Activated CD8-positive, alpha-beta memory T cell treated with anti-CD3 and anti-CD28 coated beads, Interleukin-2, amount 50 U/mL, for 24 hours (primary cell): ENCODE data around the gene KCNG4.
"Not testable (repeated sequence)": the region's sequence is repeated elsewhere in the genome, so short reads cannot be mapped to it uniquely, and the experiment has no call there.

Source experiments
- DNase-seq: peaks from one replicate; pipeline ENCODE4 v3.0.0-alpha.2; 2020; ENCODE audit errors: extremely low read depth

KCNG4 gene

DNA sequence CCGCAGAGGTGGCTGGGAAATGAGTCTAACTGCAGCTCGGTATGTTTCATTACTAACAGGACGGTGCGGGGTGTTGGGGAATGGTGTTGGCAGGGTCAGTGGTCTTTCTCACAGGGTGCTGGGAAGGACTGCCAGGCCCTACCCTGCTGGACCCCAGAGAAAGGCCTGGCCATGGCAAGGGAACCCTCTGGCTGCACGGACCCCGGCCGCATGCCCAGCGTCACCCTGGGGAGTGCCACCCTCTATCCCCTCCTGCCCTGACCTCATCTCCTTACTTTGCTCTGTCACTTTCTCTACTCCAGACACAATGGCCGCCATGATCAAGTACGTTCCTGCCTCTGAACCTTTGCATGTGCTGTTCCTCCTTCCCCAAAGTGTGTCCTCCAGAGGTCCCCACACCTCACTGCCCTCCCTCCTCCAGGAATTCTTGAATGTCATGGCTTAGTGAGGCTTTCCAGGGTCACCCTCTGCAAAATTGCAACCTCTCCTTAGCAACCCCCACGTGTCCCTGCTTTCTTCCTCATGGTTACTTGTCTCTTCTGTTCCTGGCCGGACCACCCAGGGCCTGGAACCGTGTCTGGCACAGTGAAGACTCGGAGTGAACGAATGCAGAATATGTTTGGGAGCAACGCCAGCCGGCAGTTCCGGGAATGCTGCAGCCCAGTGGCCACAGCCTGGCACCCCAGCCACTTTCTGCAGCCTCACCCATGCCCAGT, 33.7 kb downstream of the KCNG4 start:
- DNase-seq, result no peak

DNA sequence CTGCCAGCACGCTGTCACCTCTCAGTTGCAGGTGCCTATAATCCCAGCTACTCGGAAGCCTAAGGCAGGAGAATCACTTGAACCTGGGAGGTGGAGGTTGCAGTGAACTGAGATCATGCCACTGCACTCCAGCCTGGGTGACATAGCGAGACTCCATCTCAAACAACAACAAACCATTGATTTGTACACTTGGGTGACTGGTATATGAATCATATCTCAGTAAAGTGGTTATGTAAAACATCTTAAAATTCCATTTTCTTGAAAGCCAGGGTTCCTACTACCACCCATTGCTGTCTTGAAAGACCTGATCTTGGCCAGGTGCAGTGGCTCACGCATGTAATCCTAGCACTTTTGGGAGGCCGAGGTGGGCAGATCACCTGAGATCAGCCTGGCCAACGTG, 34.7 kb downstream of the KCNG4 start:
- not testable (repeated sequence) for DNase-seq

DNA sequence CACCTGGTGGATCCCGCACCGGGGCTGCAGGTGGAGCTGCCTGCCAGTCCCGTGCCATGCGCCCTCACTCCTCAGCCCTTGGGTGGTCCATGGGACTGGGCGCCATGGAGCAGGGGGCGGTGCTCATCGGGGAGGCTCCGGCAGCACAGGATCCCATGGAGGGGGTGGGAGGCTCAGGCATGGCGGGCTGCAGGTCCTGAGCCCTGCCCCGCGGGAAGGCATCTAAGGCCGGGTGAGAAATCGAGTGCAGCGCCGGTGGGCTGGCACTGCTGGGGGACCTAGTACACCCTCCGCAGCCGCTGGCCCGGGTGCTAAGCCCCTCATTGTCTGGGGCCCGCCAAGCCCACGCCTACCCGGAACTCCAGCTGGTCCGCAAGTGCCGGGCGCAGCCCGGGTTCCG, 35.3 kb downstream of the KCNG4 start:
- not testable (repeated sequence) for DNase-seq

DNA sequence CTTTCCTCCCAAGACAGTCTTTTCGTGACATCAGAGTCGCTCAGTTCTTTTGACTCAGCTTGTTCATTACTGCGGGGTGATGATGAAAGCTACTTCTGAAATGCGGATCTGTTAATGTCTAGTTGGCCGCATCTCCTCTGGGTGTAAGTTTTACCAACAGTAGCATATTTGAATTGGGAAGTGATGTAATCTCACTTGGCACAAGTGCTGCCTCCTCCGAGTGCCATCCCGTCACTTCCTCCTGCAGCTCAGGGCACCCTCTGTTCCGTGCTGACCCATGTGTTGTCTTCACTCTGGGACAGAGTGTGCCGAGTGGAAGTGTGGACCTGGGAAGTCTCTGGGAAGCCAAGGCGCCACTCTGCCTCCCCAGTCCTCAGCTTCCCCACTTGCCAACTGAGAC, 40.0 kb downstream of the KCNG4 start:
- no peak for DNase-seq

DNA sequence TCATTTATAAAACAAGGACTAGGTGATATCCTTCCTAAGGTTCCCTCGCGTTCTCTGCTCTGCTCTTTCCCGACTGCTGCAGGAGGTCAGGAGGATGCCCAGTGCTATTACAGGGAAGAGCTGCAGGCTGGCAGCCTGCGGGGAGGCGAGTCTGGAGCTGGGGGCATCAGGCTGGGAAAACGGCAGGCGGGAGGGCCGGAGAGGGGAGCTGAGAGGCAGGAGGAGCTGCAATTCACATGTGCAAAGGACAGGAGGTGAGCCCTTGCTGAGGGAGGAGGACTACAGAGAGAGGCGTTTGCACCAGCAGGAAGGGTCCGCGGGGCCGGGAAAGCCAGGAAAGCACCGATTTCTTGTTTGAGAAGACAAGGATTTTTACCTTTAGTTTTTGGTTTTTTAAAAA, 40.7 kb downstream of the KCNG4 start:
- no peak for DNase-seq

DNA sequence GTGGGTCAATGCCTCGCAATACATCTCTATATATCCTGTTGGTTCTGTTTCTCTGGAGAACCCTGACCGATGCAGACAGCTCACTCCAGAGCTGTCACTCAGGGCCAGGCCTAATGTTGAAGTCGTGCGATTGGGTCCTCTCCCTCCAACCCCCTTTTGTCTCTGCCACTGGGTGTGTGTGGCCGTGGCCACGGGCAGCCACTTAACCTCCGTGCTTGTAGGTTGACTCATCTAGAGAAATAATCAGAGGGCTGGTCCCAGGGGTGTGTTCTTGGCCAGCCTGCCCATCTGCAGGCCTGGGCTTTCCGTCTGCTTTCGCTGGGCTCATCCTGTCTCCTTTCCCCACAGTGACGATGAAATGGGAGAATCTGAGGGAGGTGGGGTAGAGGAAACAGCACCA, 41.4 kb downstream of the KCNG4 start:
- DNase-seq, result no peak

DNA sequence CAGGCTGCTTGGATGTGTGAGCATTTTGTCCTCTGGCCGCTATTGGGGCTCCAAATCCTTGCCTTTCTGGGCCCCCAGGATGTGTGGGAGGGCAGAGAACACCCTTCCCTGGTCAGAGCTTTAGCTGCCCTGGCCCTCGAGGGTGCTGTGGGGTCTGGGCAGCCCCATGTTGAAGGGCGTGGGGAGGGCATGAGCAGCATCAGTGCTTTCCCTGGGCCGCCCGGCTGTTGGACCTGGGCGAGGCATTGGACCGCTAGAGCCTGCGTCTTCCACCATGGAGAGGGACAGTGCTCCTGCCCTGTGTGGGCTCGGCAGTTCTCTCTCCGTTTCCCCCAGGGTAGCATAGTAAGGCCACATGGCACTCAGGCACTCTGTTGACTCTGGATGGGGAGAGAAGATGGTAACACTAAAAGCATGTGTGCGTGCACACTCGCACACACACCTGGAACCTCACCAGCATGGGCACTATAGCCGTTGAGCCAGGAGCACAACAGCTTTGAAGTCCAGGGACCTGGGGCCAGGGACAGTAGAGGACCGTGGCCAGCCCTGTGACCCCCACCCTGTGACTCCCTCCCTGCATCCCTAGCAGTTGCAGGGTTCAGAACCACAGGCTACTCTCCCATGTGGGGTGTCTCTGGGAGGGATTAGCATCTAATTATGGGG, 42.2 kb downstream of the KCNG4 start:
- DNase-seq, result no peak

DNA sequence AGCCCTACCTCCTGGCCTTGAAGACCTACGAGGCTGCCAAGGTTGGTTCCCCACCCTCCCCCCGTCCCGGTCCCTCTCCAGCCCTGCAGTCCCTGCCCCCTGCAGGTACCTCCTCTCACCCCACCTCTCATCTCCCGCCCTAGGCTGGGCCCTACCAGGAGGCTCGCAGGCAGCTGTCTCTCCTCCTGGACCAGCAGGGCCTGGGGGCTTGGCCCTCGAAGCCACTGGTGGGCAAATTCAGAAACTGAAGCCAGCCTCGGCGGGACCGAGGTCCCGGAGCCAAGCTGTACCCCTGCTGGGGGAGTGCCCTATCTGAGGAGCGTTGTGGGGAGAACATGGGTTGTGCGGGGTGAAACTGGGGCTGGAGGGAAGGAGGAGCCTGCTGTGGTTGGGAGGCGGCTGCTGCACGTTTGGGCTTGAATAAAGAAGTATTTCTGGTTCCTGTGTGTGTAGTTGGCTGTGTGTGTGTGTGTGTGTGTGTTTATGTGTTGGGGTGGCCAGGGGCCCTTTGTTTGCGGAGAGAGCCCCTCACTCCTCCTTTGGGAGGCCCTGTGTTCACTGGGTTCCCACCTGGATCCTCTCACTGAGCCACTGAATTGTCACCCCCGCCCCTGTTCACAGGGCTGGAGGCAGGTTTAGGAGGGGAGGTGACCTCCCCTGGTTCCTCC, 43.0 kb downstream of the KCNG4 start:
- DNase-seq, result no peak

DNA sequence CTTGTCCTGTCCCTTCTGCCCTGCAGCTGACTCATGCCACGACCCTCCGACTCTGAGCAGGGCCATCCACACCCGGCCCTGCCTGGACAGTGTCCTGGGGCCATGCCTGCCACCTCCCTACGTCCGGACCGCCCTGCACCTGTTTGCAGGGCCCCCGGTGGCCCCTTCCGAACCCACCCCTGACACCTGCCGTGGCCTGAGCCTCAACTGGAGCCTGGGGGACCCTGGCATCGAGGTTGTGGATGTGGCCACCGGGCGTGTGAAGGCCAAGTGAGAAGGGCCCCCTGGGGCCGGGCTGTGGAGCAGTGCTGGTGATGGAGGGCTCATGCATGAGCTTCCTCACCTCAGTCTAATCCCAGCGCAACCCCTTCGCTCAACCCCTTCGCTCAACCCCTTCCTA, 43.7 kb downstream of the KCNG4 start:
- DNase-seq, result no peak

DNA sequence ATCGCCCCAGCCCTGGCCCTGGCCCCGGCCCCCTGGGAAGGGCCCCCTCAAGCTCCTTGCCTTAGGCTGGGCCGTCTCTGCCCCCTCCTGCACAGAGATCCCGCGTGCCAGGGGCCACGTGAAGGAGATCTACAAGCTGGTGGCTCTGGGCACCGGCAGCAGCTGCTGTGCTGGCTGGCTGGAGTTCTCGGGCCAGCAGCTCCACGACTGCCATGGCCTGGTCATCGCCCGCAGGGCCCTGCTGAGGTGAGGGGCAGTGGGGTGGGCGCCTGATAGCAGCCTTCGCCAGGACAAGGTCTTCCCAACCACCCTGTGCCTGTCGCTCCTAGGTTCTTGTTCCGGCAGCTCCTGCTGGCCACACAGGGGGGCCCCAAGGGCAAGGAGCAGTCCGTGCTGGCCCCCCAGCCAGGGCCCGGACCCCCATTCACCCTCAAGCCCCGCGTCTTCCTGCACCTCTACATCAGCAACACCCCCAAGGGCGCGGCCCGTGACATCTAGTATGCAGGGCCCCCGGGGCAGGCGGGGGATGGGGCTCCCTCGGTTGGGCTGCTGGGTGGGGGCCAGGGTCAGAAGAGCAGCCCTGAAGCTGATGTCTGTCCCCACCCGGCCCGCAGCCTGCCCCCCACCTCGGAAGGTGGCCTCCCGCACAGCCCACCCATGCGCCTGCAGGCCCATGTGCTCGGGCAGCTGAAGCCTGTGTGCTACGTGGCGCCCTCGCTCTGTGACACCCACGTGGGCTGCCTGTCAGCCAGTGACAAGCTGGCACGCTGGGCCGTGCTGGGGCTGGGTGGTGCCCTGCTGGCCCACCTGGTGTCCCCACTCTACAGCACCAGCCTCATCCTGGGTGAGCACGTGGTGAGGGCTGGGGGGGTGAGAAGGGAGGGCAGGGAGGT, 44.4 kb downstream of the KCNG4 start:
- DNase-seq, result no peak

DNA sequence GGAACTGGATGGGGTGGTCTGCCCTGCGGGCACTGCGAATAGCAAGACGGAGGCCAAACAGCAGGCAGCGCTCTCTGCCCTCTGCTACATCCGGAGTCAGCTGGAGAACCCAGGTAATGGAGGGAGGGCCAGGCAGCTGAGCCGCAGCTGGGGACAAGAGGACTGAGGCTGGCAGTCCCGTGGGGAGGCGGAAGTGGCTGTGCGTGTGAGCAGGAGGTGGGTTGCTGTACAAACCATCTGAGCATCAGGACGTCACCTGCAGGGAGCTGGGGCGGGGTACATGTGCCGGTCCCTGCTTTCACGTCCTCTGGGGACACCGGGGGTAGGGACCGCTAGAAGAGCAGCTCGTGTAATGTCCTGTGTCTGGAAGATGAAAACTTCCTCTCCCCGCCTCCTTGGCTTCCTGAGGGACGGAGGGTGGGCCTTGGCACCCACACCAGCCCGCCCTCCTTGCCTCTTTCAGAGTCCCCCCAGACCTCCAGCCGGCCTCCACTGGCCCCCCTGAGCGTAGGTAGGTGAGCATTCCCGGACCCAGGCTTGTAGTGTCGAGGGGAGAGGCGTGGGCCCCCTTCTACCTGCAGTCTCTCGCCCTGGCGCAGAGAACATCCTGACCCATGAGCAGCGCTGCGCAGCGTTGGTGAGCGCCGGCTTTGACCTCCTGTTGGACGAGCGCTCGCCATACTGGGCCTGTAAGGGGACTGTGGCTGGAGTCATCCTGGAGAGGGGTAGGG, 45.2 kb downstream of the KCNG4 start:
- DNase-seq, result no peak

DNA sequence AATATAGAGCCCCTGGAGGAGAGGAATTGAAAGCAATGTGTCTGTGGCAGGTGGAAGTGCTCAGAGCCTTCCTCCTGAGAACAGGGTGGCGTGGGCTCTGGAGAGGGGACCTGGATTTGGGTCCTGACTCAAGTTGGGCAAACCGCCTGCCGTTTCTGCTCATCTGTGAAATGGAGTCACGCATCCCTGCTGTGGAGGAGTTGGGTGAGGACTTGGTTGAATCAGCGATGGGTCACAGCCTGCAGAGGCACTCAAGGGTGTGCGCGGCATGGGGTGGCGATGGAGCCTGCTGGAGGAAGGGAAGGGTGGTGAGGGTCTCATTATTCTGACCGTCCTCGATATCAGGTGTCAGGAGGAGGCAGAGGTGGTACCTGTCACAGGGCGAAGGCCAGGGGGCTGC, 45.8 kb downstream of the KCNG4 start:
- DNase-seq, result no peak

DNA sequence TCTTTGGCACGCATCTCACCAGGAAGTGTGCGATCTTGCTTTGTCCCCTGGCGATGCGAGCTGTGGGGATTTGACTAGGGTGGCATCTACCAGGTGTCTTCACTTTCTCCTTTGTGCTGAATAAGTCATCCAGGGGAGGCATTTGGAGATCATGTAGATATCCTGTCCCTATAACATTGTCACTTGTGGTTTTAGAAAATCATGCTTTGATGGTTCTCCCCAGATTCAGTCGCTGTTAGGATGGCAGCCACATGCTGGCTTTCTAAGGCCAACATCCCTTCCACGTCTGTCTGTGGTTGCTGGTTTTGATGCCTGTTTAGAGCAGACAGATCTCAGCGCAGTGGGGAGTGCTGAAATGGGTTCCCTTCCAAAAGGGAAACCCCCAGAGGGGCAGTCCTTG, 46.3 kb downstream of the KCNG4 start:
- no peak for DNase-seq

DNA sequence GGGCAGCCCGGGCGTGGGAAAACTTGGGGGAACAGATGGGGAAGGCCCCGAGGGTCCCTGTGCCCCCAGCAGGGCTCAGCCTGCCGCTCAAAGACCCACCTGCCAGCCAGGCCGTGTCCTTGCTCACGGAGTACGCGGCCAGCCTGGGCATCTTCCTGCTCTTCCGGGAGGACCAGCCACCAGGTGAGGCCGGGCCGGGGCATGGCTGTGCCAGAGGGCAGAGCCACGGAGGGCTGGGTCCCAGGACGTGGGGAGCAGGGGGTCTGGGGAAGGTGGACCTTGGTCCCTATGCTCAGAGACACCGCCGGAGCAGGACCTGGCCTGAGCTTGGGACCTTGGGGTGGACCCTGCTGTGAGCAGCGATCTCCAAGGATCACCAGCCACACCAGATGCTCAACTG, 48.3 kb downstream of the KCNG4 start:
- DNase-seq, result no peak

DNA sequence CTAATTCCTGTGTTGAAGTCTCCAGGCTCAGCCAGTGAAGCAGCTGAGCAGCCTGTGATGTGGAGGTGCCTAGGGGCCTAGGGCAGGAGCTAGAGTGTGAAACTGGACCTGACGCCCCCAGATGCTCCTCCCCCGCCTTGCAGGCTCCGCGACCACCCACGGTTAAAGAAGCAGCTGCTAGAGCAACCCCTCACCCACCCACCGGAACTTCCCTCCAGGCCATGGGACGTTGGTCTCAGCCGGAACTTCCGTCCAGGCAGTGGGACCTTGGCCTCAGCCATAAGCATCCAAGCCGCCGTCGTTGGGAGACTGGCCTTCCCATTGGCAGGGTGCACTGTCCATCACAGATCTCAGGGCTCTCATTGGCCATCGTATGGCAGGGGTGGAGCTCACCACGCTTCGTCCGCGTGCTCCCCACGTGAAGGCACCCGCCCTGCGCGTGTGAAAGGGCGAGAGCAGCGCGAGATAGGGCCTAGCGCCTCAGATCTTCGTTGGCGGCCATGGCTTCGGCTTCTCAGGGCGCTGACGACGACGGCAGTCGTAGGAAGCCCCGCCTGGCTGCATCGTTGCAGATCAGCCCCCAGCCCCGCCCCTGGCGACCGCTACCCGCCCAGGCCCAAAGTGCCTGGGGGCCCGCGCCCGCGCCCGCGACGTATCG, 49.0 kb downstream of the KCNG4 start, which contains the start of gene ADAD2:
Gene ADAD2, plus strand, starts transcription at position 427 of the 658 bp plus-strand sequence. Its CDS starts 74 bp downstream, at position 501.
- no peak for DNase-seq

DNA sequence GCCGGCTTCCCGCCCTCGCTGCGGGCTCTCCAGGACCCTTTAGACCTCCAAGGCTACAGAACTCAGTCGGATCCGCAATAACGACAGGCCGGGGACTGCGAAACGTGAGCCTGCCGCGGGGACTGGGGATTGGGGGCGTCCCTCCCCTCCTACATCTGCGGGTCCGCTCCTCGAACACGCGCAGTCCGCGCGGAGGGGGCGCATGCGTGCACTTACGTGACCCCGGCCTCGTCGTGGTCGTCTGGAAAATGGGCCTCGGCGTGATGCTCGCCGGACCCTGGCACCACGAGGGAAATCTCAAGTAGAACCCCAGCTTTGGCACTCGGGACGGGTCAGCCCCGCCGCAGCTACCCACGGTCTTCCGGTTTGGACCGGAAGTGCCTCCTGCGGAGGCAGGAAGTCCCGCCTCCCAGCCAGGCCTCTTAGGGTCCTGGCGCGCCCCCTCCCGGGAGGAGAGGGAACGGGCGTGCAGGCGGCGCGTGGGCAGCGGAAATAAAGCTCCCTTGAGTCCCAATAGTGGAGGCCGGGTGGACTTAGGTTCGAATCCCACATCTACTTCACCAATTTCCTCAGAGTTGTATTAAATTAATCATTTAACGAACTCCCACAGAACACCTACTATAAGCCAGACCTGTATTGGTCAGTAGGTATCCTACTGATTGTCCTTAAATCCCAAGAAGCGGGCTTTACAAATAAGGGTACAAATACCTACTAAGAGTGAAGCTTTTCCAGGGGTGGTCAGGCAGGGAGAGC, 53.0 kb downstream of the KCNG4 start, which contains the start of gene TAF1C:
Gene TAF1C, minus strand, starts transcription at position 373 of the 753 bp plus-strand sequence. CDS start 2,069 bp downstream, outside the sequence.
- DNase-seq, result peak; percentile 75

DNA sequence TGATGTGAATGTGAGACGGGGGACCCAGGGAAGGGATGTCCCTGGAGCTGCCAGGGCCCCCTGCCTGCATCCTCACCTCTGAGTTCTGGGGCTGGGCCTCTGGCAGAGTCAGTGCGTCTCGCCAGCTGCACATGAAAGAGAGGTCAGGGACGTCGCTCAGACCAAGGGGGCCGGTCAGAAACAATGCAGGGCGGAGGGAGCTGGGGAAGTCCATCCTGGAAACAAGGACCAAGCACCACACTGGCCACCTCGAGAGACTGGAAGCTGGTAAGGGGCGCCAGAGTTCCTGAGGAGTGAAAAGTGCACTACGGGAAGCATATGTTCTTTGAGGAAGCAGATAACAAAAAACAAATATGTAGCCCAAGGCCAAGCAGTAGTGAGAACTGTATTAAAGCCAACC, 55.0 kb downstream of the KCNG4 start:
- DNase-seq, result no peak

DNA sequence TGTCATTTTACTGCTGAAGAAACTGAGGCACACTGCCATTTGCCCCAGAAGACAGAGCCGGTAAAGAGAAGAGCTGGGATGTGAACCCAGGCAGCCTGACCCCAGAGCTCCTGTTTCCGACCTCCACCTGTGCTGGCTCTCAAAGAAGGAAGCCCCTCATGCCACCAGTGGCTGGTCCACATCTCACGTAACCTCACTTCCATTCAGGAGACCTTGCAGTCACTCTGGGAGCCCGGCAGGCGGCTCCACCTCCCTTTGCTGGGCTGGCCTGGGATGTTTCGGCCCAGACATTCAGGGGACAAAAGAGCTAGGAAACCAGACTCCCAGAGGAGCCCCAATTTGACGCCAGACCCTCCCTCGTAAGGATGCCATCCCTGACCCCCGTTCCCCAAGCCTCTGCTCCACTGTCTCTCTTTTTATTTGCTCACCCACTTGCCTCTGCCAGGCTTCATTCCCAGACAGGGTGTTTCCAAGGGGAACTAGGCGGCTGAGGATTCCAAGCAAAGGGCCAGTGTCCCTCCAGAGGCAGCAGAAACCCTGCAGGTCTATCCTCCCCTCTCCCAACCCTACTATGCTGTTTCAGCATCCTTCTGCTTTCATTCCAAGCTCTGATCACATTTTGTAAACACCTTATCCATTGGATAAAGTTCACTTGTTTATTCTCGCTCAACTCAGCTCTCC, 55.8 kb downstream of the KCNG4 start:
- DNase-seq, result no peak

DNA sequence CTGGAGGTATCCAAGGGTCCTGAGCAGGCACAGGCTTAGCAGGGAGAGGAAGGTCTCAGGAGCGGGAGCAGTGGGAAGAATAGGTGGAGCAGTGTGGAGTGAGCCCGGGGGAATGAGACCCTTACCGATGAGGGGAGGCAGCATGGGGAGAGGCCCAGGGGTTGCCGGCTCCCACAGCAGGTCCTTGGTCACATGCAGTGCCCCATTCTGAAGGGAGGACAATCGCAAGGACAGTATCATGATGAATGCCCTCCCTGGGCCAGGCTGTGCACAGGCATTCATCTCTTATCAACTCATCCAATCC, 56.3 kb downstream of the KCNG4 start:
- no peak for DNase-seq
